Sigmoid colon (tissue), 7 donors: ENCODE data around the gene ADAM19. TPM values are rescaled to one million over a fixed set of nuclear protein-coding genes. Genes with fewer than 3 reads are reported as not detected.

Experiments used
- DNase-seq: peaks from one replicate; pipeline ENCODE4 v3.0.0-alpha.2; 2019
- H3K27ac ChIP-seq, 4 donors: fragments of 200-600 bp; sonication (generic); one replicate each; pipeline ENCODE4 v1.5.1; 2016 to 2019; ENCODE audit warnings: mild to moderate bottlenecking in 1 of 4
- H3K27me3 ChIP-seq, 3 donors: fragments of 200-600 bp; sonication (generic); one replicate each; pipeline ENCODE4 v1.5.1; 2019; ENCODE audit warnings: mild to moderate bottlenecking in 1 of 3
- H3K36me3 ChIP-seq, 4 donors: fragments of 200-600 bp; sonication (generic); one replicate each; pipeline ENCODE4 v1.5.1; 2016 to 2019
- H3K4me1 ChIP-seq, 4 donors: fragments of 200-600 bp; sonication (generic); one replicate each; pipeline ENCODE4 v1.5.1; 2017 to 2019
- H3K4me3 ChIP-seq, 4 donors: fragments of 200-600 bp; sonication (generic); one replicate each; pipeline ENCODE4 v1.5.1; 2017 to 2019; ENCODE audit warnings: mild to moderate bottlenecking in 2 of 4, moderate library complexity in 1 of 4
- H3K9me3 ChIP-seq, 4 donors: fragments of 200-600 bp in 3 of 4; sonication (generic) in 3 of 4; one replicate each; pipeline versions ENCODE4 v1.5.1 to v1.6.1; 2013 to 2019
- CTCF ChIP-seq, 4 experiments: fragments of 450-650 bp in 3 of 4; fragments of 200-600 bp in 1 of 4; IDR thresholded peaks; one replicate each; pipeline ENCODE4 v1.5.1; 2016 to 2019; ENCODE audit warnings: antibody characterized with exemption in 4 of 4, mild to moderate bottlenecking in 3 of 4, moderate library complexity in 2 of 4
- EP300 ChIP-seq, 4 donors: sonication (generic); formaldehyde crosslinking; IDR thresholded peaks; one replicate each; pipeline ENCODE4 v1.6.1; 2017; ENCODE audit warnings: antibody characterized with exemption in 4 of 4
- POLR2A ChIP-seq, 2 donors: fragments of 450-650 bp; IDR thresholded peaks; one replicate each; pipeline ENCODE4 v1.6.1; 2016; ENCODE audit warnings: antibody characterized with exemption in 2 of 2, mild to moderate bottlenecking in 2 of 2, moderate library complexity in 2 of 2
- POLR2AphosphoS5 ChIP-seq, 4 donors: sonication (generic); formaldehyde crosslinking; IDR thresholded peaks; one replicate each; pipeline ENCODE4 v1.6.1; 2017; ENCODE audit warnings: antibody characterized with exemption in 4 of 4
- WGBS, 2 donors: extraction: QIAGEN DNeasy Blood & Tissue Kit; methylation state at CpG; one replicate each; pipeline ENCODE4 v1.1.7; 2013; 5-methylcytosine and 5-hydroxymethylcytosine counted together
- intact Hi-C: fragments of 100-400 bp; cut with DNase I; formaldehyde crosslinking; loops from one replicate; pipeline ENCODE4 v1.15.1; 2023
- polyA plus RNA-seq, 3 donors: library from polyadenylated mRNA; stranded (reverse); fragments of 200-250 nt; gene quantifications; one replicate each; pipeline ENCODE4 v1.2.3, GENCODE V29; 2013
- total RNA-seq, 4 donors: library from RNA; depleted of rRNA; stranded (reverse); fragments of >200 nt; gene quantifications; one replicate each; pipeline ENCODE4 v1.1.0, GENCODE V29; 2016
- donor health status: healthy with polysubstance abuse.
- donor health status: Bipolar disorder and iron deficiency.
- donor health status: healthy.

The ADAM19 gene
- total and polyA plus RNA-seq, 7 donors: 1.2 to 53.2 (median 18.8) TPM

DNA sequence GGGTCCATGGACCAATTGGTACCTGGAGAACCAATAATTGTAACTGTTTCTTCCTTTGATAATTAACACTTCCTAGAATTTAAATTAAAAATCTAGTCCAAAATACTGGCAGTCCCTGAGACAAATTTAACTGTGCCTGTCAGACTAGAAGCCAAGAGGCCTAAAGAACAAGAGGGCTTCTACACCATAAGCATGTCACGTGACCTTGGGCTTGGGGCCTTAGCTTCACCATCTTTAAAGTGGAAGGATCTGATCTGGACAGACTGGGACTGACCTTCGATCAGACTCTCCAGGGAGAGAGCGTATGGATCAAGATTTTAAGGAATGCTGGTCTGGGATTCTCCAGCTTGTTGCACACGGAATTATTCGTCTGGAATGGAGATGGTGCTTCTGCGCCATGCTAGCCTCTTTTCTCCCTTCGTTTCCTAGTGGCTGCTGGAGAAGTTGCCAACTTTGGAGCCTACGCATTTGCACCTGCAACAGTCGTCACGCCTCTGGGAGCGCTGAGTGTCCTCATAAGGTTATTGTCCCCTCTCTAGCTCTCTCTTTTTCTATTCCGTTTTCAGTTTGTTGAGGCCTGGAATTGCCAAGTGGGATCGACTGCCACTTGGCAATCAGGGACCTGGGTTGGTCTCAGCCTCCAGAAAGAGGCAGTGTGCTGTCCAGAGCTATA lies 107.1 kb downstream of the ADAM19 start:
- intact Hi-C loops: no loop called here
- TF ChIP-seq CTCF (IDR thresholded peaks at IDR 0.05): no peak
- TF ChIP-seq EP300 (IDR thresholded peaks at IDR 0.05): no peak
- no peak for TF ChIP-seq POLR2A (IDR thresholded peaks at IDR 0.05)
- TF ChIP-seq POLR2AphosphoS5 (IDR thresholded peaks at IDR 0.05): no peak
- Histone ChIP-seq H3K4me1 (peaks cover 0 to 48% (median 26%) of the 10 kb centered on the region in 4 donors), H3K27ac (peak overlapping the region in 1 of 4 donors; percentile 86), H3K36me3 (peaks cover 0 to 54% (median 8%) of the 10 kb centered on the region in 4 donors), H3K4me3 (no peak overlapping the region), H3K27me3 (no peaks in the 10 kb centered on the region), H3K9me3 (no peaks in the 10 kb centered on the region)
- peak; percentile 39 for DNase-seq
- WGBS, 2 donors: 95 to 96% methylated on average over 13 of the region's 13 CpGs

DNA sequence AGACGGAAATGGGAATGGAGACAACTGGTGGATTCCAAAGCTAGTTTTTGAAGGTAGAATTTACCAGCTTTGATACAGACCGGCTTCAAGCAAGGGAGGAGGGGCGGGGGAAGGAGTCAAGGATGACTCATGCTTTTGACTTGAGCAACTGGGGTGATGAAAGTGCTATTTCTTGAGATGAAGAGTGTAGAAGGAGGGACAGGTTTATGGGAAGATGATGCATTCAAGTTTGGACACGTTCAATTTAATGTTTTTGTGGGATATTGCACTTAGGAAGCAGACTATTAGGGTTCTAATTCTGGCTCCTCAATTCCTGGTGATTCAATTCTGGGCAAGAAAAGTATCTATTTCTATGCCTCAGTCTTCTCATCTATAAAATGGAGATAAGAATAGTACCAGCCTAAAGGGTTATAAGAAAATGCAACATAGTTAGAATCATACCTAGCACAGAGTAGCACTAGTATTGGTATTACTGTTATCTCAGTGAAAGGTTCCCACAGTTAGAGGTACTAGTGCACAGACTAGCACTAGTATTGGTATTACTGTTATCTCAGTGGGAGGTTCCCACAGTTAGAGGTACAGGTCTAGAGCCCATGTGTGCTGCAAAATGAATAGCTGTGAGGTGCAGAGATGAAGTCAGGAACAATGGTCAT lies 110.9 kb downstream of the ADAM19 start:
- WGBS, 2 donors: 38 to 45% methylated on average over 4 of the region's 4 CpGs
- Histone ChIP-seq H3K4me3 (no peak overlapping the region), H3K36me3 (peaks cover 0 to 33% (median 0%) of the 10 kb centered on the region in 4 donors), H3K4me1 (peaks cover 0 to 55% (median 34%) of the 10 kb centered on the region in 4 donors), H3K9me3 (no peaks in the 10 kb centered on the region), H3K27ac (peak overlapping the region; percentile 53 to 81 (median 72)), H3K27me3 (no peaks in the 10 kb centered on the region)
- TF ChIP-seq POLR2AphosphoS5 (IDR thresholded peaks at IDR 0.05): peak in 3 of 4 donors; percentile 52 to 75 (median 71)
- TF ChIP-seq CTCF (IDR thresholded peaks at IDR 0.05): no peak
- TF ChIP-seq EP300 (IDR thresholded peaks at IDR 0.05): peak in 2 of 4 donors; percentile 17 to 37
- DNase-seq: peak; percentile 83
- intact Hi-C loops: loop anchor here (5.0 kb wide), 2 partner anchors 77 to 97 kb away; no protein-coding TSS in a partner anchor

DNA sequence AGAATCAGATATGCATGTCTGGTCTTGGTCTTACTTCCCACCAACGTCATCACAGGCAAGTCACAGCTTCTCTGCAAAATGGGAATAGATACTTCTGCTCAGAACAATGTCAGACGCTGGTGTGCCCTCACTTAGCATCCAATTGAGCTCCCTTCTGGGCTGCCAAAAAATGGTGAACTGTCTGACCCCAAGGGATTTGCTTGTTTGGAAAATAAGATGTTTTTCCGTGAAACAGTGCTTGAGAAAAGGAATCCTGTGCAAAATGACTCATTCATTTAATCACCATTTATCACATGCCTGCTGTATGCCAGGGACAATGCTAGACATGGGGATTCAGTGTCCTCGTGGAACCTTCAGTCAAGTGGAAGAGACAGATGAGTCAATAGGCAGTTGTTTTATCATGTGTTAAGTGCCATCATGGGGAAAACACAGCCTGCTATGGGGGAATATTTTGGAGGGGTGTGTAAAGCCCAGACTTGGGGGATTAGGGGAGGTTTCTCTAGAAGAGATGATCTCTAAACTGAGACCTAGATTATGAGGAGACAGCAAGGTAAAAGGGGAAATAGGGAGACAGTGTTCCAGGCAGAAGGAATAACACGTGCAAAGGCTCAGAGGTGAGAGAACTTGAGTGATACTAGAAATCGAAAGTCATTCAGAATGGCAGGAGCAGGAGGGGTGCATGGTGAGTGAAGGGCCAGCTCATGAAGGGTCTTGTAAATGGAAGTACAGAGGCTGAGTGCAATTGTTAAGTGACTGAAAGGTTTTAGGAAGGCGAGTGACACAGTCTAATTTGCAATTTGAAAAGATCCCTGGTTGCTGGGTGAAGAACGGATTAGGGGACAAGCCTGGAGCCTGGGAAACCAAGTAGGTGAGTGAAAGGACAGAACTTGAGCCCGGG lies 111.7 kb downstream of the ADAM19 start:
- H3K4me1 ChIP-seq: peaks cover 0 to 63% (median 37%) of the 10 kb centered on the region in 4 donors
- no peak for DNase-seq

More for the DNA sequence above, 111.7 kb downstream of the ADAM19 start:
- no peak for TF ChIP-seq EP300 (IDR thresholded peaks at IDR 0.05)
- TF ChIP-seq POLR2AphosphoS5 (IDR thresholded peaks at IDR 0.05): peak in 1 of 4 donors; percentile 44
- TF ChIP-seq CTCF (IDR thresholded peaks at IDR 0.05): no peak
- no peak for TF ChIP-seq POLR2A (IDR thresholded peaks at IDR 0.05)
- intact Hi-C loops: loop anchor here (5.0 kb wide), 2 partner anchors 77 to 97 kb away; no protein-coding TSS in a partner anchor
- H3K27ac ChIP-seq: peak overlapping the region; percentile 53 to 81 (median 72)
- H3K27me3 ChIP-seq: no peaks in the 10 kb centered on the region
- no peak overlapping the region for H3K4me3 ChIP-seq
- WGBS, 2 donors: 69 to 74% methylated on average over 9 of the region's 9 CpGs
- peaks cover 0 to 30% (median 0%) of the 10 kb centered on the region in 4 donors for H3K36me3 ChIP-seq
- no peaks in the 10 kb centered on the region for H3K9me3 ChIP-seq
